ENCODE data around the gene ZFHX3.

DNA sequence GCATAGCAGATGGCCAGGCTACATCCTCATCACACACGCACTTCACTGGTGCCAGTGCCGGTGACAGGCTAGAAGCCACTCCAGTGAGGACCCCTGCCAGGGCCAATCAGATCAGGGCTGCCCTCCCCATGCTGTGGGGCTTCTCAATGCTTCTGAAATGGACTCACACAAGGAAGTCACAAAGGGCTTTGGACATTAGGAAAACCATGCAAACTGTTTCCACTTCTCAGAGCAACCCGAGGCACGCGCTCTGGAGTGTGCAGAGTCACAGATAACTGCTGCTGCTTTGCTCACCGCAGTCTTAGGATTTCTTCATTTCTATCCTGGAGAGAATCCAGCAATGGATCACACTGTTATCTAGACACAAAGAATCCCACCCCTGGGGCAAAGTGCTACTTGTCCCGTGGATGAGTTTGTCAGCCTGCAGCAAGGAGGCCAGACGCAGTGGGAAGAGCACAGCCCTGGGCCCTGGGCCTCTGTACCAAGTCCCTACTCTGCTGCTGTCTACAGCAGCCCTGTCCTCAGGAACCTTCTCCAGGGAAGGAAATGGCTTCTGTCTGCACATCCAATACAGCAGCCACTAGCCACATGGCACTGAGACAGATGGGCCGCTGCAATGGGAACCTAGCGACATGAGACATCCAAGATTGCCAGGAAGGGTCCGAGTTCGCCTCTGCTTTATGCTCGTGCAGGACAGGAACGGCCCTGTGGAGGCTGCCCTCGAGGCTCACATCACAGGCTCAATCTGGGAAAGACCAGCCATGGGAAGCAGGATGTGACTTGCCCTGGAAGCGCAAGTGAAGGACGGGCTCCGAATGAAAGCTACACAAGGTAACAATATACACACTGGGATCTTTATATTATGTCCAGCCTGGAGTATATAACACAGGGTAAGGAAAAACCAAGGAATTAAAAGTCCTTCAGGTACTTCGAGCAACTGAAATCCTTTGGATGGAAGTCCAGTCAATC is 169.3 kb downstream of the ZFHX3 start:
- TF ChIP-seq, protein P1, sequence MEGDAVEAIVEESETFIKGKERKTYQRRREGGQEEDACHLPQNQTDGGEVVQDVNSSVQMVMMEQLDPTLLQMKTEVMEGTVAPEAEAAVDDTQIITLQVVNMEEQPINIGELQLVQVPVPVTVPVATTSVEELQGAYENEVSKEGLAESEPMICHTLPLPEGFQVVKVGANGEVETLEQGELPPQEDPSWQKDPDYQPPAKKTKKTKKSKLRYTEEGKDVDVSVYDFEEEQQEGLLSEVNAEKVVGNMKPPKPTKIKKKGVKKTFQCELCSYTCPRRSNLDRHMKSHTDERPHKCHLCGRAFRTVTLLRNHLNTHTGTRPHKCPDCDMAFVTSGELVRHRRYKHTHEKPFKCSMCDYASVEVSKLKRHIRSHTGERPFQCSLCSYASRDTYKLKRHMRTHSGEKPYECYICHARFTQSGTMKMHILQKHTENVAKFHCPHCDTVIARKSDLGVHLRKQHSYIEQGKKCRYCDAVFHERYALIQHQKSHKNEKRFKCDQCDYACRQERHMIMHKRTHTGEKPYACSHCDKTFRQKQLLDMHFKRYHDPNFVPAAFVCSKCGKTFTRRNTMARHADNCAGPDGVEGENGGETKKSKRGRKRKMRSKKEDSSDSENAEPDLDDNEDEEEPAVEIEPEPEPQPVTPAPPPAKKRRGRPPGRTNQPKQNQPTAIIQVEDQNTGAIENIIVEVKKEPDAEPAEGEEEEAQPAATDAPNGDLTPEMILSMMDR (IDR thresholded peaks at IDR 0.05) = no peak
- TF ChIP-seq POLR2A (IDR thresholded peaks at IDR 0.05) = no peak
- no peak for TF ChIP-seq EP300 (IDR thresholded peaks at IDR 0.05)

Data from ovary (tissue), 3 donors.